Tibial nerve (tissue), 4 donors: Measurements from ENCODE around the gene TRIM69. TPM values are rescaled to one million over a fixed set of nuclear protein-coding genes. Genes with fewer than 3 reads are reported as not detected.

Experiments used
- DNase-seq, 2 donors: peaks; one replicate each; pipeline ENCODE4 v3.0.0-alpha.2; 2019; ENCODE audit warnings: low spot score in 2 of 2
- H3K27ac ChIP-seq, 4 donors: fragments of 200-600 bp; sonication (generic) in 3 of 4; one replicate each; pipeline ENCODE4 v1.5.1; 2017 to 2019; ENCODE audit warnings: mild to moderate bottlenecking in 1 of 4
- H3K27me3 ChIP-seq, 2 donors: fragments of 200-600 bp; sonication (generic) in 1 of 2; one replicate each; pipeline versions ENCODE4 v1.5.1 to v1.6.0; 2017 to 2019
- H3K36me3 ChIP-seq, 3 donors: fragments of 200-600 bp; sonication (generic); one replicate each; pipeline ENCODE4 v1.5.1; 2018 to 2019
- H3K4me1 ChIP-seq, 4 donors: fragments of 200-600 bp; sonication (generic) in 3 of 4; one replicate each; pipeline ENCODE4 v1.5.1; 2017 to 2019
- H3K4me3 ChIP-seq, 4 donors: fragments of 200-600 bp; sonication (generic) in 3 of 4; one replicate each; pipeline ENCODE4 v1.5.1; 2017 to 2019; ENCODE audit warnings: mild to moderate bottlenecking in 1 of 4, moderate library complexity in 1 of 4
- H3K9me3 ChIP-seq, 4 donors: fragments of 200-600 bp; sonication (generic) in 3 of 4; one replicate each; pipeline ENCODE4 v1.5.1; 2017 to 2019
- EP300 ChIP-seq, 2 donors: sonication (generic); formaldehyde crosslinking; IDR thresholded peaks; one replicate each; pipeline ENCODE4 v1.6.1; 2017; ENCODE audit warnings: antibody characterized with exemption in 2 of 2, mild to moderate bottlenecking in 1 of 2
- POLR2A ChIP-seq, 2 donors: fragments of 450-650 bp; IDR thresholded peaks; one replicate each; pipeline ENCODE4 v1.6.1; 2017; ENCODE audit warnings: antibody characterized with exemption in 2 of 2, mild to moderate bottlenecking in 2 of 2, moderate library complexity in 2 of 2
- WGBS, 2 donors: methylation state at CpG; one replicate each; pipeline ENCODE4 v1.1.5; 2018; 5-methylcytosine and 5-hydroxymethylcytosine counted together
- total RNA-seq, 4 donors: library from RNA; depleted of rRNA; stranded (reverse); fragments of >200 nt; gene quantifications; one replicate each; pipeline ENCODE4 v1.1.0, GENCODE V29; 2016
- TF ChIP-seq, protein P1 (sequence below), 5 experiments: fragments of 200-600 bp in 3 of 5; fragments of 450-650 bp in 2 of 5; sonication (generic) in 3 of 5; IDR thresholded peaks; one replicate each; pipeline ENCODE4 v1.5.1; 2016 to 2019; ENCODE audit warnings: antibody characterized with exemption in 5 of 5, mild to moderate bottlenecking in 3 of 5, moderate library complexity in 2 of 5

Gene TRIM69
- total RNA-seq, 4 donors from 2014 or later, result 11.7 to 27.1 (median 19.3) TPM

DNA sequence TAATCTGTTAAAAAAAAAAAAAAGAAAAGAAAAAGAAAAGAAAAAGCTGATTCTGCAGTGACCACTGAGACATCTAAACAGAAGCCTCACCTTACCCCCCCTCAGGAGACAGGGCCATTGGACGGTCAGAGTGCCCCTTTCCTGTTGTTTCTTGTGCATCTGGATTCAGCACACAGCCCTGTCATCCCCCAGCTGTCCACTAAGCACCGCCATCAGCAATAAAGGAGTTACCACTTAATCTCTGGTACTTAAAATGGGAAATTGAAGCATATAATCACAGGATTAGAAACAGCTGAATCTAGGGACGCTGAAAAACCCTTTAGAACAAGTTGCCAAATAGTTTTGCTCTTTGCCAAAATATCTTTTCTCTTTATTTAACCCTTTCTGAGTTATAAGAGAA, 62.5 kb downstream of the TRIM69 start:
- Histone ChIP-seq H3K4me1 (no peaks in the 10 kb centered on the region), H3K27ac (no peak overlapping the region), H3K36me3 (no peaks in the 10 kb centered on the region), H3K27me3 (no peaks in the 10 kb centered on the region), H3K9me3 (no peaks in the 10 kb centered on the region), H3K4me3 (no peak overlapping the region)
- TF ChIP-seq, protein P1, sequence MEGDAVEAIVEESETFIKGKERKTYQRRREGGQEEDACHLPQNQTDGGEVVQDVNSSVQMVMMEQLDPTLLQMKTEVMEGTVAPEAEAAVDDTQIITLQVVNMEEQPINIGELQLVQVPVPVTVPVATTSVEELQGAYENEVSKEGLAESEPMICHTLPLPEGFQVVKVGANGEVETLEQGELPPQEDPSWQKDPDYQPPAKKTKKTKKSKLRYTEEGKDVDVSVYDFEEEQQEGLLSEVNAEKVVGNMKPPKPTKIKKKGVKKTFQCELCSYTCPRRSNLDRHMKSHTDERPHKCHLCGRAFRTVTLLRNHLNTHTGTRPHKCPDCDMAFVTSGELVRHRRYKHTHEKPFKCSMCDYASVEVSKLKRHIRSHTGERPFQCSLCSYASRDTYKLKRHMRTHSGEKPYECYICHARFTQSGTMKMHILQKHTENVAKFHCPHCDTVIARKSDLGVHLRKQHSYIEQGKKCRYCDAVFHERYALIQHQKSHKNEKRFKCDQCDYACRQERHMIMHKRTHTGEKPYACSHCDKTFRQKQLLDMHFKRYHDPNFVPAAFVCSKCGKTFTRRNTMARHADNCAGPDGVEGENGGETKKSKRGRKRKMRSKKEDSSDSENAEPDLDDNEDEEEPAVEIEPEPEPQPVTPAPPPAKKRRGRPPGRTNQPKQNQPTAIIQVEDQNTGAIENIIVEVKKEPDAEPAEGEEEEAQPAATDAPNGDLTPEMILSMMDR (IDR thresholded peaks at IDR 0.05), result no peak
- TF ChIP-seq EP300 (IDR thresholded peaks at IDR 0.05) (no peak), POLR2A (IDR thresholded peaks at IDR 0.05) (no peak)
- 4 to 16% methylated on average over 3 of the region's 3 CpGs for WGBS, 2 donors
- DNase-seq, result no peak

DNA sequence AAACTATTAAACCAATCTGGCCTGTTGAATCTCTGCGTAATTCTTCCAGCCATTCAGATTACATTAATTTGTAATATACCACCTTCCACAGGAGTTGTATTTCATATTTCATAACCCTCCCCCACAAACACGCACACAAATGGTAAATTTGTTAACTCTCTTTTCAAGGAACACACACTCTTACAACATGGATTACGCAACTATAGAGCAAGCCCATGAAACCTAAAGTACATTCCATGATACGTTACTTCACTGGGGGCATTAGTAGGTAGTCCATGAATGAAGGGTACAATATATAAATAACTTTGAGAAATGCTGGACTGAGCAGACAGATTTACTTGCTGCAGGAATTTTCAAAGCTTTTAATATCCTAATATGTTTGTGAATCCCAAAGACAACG, 65.0 kb downstream of the TRIM69 start:
- no peaks in the 10 kb centered on the region for H3K4me1 ChIP-seq
- no peak overlapping the region for H3K27ac ChIP-seq
- TF ChIP-seq, protein P1 (IDR thresholded peaks at IDR 0.05), result no peak
- TF ChIP-seq EP300 (IDR thresholded peaks at IDR 0.05), result no peak
- no peak for TF ChIP-seq POLR2A (IDR thresholded peaks at IDR 0.05)
- WGBS, 2 donors, result 79% methylated on average over 5 of the region's 5 CpGs
- no peaks in the 10 kb centered on the region for H3K36me3 ChIP-seq
- DNase-seq, result no peak
- H3K27me3 ChIP-seq, result no peaks in the 10 kb centered on the region
- no peak overlapping the region for H3K4me3 ChIP-seq
- H3K9me3 ChIP-seq, result no peaks in the 10 kb centered on the region

DNA sequence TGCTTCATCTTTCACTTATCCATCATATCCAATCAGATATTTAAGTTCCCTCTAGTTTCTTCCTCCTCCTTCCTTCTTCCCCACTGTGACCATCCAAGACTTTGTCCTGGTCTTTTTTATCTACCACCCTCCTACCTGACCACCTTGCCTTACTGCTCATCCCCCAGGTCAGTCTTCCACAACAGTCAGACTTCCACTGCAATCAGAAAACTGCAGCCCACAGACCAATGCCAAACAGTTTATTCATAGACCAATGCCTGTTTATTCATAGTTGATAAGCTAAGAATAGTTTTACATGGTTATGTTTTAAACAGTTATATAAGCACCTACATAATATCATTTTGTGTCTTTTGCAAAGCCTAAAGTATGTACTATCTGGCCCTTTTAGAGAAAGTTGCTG, 65.5 kb downstream of the TRIM69 start:
- TF ChIP-seq, protein P1 (IDR thresholded peaks at IDR 0.05), result no peak
- TF ChIP-seq EP300 (IDR thresholded peaks at IDR 0.05) (no peak), POLR2A (IDR thresholded peaks at IDR 0.05) (no peak)
- H3K4me1 ChIP-seq, result no peaks in the 10 kb centered on the region
- no peak overlapping the region for H3K4me3 ChIP-seq
- H3K36me3 ChIP-seq, result no peaks in the 10 kb centered on the region
- no peaks in the 10 kb centered on the region for H3K27me3 ChIP-seq
- no peaks in the 10 kb centered on the region for H3K9me3 ChIP-seq
- H3K27ac ChIP-seq, result no peak overlapping the region
- no peak for DNase-seq

DNA sequence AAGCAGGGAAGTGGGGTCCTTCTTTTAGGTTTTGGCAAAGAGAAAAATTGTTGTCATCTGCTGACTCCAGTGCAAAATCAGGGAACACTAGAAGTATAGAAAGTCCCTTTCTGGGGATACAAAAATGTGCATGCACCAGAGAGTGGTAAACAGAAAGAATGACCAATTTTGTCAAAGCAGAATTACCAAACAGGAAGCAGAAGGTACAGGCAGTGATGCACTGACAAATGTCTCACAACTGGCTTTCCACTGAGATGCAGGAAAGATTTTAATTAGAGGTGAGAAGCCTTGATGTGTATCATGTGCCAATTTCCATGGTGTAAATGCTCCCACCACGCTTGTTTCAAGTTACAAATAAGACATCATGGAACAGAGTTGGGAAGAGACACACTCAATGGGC, 66.0 kb downstream of the TRIM69 start:
- Histone ChIP-seq H3K27ac (no peak overlapping the region), H3K4me3 (no peak overlapping the region), H3K9me3 (no peaks in the 10 kb centered on the region), H3K36me3 (no peaks in the 10 kb centered on the region), H3K4me1 (no peaks in the 10 kb centered on the region), H3K27me3 (no peaks in the 10 kb centered on the region)
- no peak for DNase-seq
- TF ChIP-seq POLR2A (IDR thresholded peaks at IDR 0.05), result no peak
- 65 to 72% methylated on average over 1 of the region's 1 CpG for WGBS, 2 donors

DNA sequence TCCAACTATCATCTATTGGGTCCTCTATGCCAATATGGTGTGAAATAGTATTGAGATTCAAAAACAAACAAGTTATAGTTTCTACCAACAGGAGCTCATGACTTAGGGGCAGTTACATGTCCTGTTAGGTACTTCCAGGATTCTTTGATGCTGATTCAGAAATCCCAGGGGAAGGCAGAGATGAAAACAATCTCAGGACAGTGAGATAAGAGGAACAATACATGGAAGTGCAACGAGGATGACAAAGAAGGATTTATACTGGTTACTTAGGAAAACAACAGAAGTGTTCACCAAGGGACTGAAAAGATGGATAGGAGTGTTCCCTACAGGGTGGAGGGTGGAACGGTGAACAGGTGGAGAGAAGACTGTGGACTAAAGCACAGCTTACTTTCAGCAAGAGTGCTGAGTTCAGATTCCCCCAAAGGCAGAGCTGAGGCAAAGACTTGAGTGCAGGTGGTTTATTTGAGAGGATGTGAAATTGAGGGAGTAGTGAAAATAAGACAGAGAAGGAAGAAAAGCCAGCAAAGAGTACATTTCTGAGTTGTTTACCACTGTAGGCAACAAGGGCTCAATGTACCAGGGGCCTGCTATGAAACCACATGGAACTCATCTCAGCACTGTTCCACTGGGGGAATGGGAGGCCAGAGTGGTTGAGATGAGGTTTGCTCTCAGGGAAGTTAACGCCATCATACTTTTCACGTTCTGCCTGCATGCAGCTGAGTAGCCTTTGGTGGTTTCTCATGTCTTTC, 68.1 kb downstream of the TRIM69 start:
- TF ChIP-seq EP300 (IDR thresholded peaks at IDR 0.05) (no peak), POLR2A (IDR thresholded peaks at IDR 0.05) (no peak)
- TF ChIP-seq, protein P1 (IDR thresholded peaks at IDR 0.05), result no peak
- DNase-seq, result no peak
- no peaks in the 10 kb centered on the region for H3K36me3 ChIP-seq
- no peak overlapping the region for H3K4me3 ChIP-seq
- WGBS, 2 donors, result 69 to 75% methylated on average over 4 of the region's 4 CpGs
- no peaks in the 10 kb centered on the region for H3K27me3 ChIP-seq
- no peaks in the 10 kb centered on the region for H3K4me1 ChIP-seq
- H3K27ac ChIP-seq, result no peak overlapping the region
- no peaks in the 10 kb centered on the region for H3K9me3 ChIP-seq
